ENCODE measurements around the gene TEAD3. TPM values are rescaled to one million over a fixed set of nuclear protein-coding genes. Genes with fewer than 3 reads are reported as not detected.

Gene TEAD3
- total and polyA plus RNA-seq, 2 of the 4 experiments (the other 2 are of a cell fraction): 5.2 to 28.0 TPM

GRCh38 chr6:35477028-35477427 is 19.9 kb downstream of the TEAD3 start:
- CTCF ChIA-PET: interaction anchor here (1.0 kb wide), 1 partner anchor 23 kb away, joined by 8 read pairs; no protein-coding TSS in a partner anchor
- BruUV-seq (replicated peaks): no TSS peak

More at GRCh38 chr6:35477028-35477427, 19.9 kb downstream of the TEAD3 start:
- no peak overlapping the region for H2BK120ac ChIP-seq (ENCODE audit: low read depth, low read length)
- H4K20me1 ChIP-seq (ENCODE audit: insufficient read depth, low read length): peaks cover 42% of the 10 kb centered on the region
- no peak for ATAC-seq (ENCODE audit: low read depth)
- H2BK15ac ChIP-seq (ENCODE audit: low read depth, low read length): no peak overlapping the region
- H3K9me3 ChIP-seq (ENCODE audit: control insufficient read depth, insufficient read depth, low read length): no peaks in the 10 kb centered on the region
- intact Hi-C loops (cut with micrococcal nuclease): no loop called here
- in situ Hi-C loops (cut with MboI; ENCODE audit: low sequenced_read_pairs): no loop called here
- H3K36me3 ChIP-seq (ENCODE audit: control insufficient read depth, insufficient read depth, low read length): peaks cover 60% of the 10 kb centered on the region
- H2AK5ac ChIP-seq (ENCODE audit: low read depth, low read length): no peak overlapping the region
- no peak overlapping the region for H2AK9ac ChIP-seq (replicated peaks; ENCODE audit: low read depth, low read length, poor library complexity)
- no peak for DNase-seq
- no peak for TF ChIP-seq POLR2A (IDR thresholded peaks at IDR 0.05; ENCODE audit: low read depth, low read length)
- peak; percentile 56; the same call in 1 of the 2 replicates for TF ChIP-seq CEBPB (IDR thresholded peaks at IDR 0.05; ENCODE audit: low read depth, low read length)
- H3K9me1 ChIP-seq (ENCODE audit: insufficient read depth, low read length): 0 out of 2 replicates have a peak, but pooled peaks cover 6% of the 10 kb centered on the region
- H3K14ac ChIP-seq (replicated peaks; ENCODE audit: low read depth, low read length): no peak overlapping the region
- H3K79me1 ChIP-seq (ENCODE audit: low read depth in 1 of 2, low read length in 2 of 2): peaks cover 11 to 41% of the 10 kb centered on the region in 2 experiments
- H2AFZ ChIP-seq (replicated peaks; ENCODE audit: low read length, poor library complexity): no peak overlapping the region
- H2BK5ac ChIP-seq (ENCODE audit: low read depth, low read length, poor library complexity, severe bottlenecking): no peak overlapping the region
- H4K5ac ChIP-seq (ENCODE audit: low read depth, low read length): no peak overlapping the region
- H3K18ac ChIP-seq (ENCODE audit: low read depth, low read length): no peak overlapping the region
- no CpG with 5 or more reads among the region's 8 CpGs for WGBS, 2 experiments (ENCODE audit: extremely low coverage in 2 of 2, insufficient read length in 1 of 2)
- H4K91ac ChIP-seq (ENCODE audit: insufficient read depth, low read depth, low read length): no peak overlapping the region
- no peak overlapping the region for H3K23ac ChIP-seq (ENCODE audit: low read depth, low read length)
- dilution Hi-C loops (cut with HindIII; ENCODE audit: low sequenced_read_pairs, unreplicated experiment): no loop called here
- H3K4me1 ChIP-seq (ENCODE audit: control insufficient read depth, insufficient read depth, low read length): peaks cover 2% of the 10 kb centered on the region
- no peaks in the 10 kb centered on the region for H3K27me3 ChIP-seq (ENCODE audit: control insufficient read depth, insufficient read depth, low read length)
- no peak overlapping the region for H3K4me3 ChIP-seq (ENCODE audit: insufficient read depth, low read depth, low read length)
- H3K27ac ChIP-seq (ENCODE audit: insufficient read depth, low read length): no peak overlapping the region
- no peak overlapping the region for H3K9ac ChIP-seq (ENCODE audit: low read depth, low read length)
- H2BK20ac ChIP-seq (ENCODE audit: low read depth, low read length): no peak overlapping the region
- no peak overlapping the region for H3K4me2 ChIP-seq (ENCODE audit: low read depth, low read length)
- H3K4ac ChIP-seq (ENCODE audit: low read depth, low read length): no peak overlapping the region
- POLR2A ChIA-PET (ENCODE audit: unreplicated experiment): no interaction called here
- no peak overlapping the region for H4K8ac ChIP-seq (ENCODE audit: low read depth in 2 of 2, low read length in 2 of 2)
- H3K56ac ChIP-seq (ENCODE audit: extremely low read depth, insufficient read depth, low read length): no peak overlapping the region
